ENCODE data around the gene NT5C1A. TPM values are rescaled to one million over a fixed set of nuclear protein-coding genes. Genes with fewer than 3 reads are reported as not detected.

Gene NT5C1A
- total RNA-seq, 1 donor from 2014 or later: 26.8 TPM

- intact Hi-C loops (cut with micrococcal nuclease): no loop called here
Observed at GRCh38 chr1:39672551-39672947, 642 bp upstream of the NT5C1A start.

GRCh38 chr1:39671433-39671792, 494 bp downstream of the NT5C1A start:
- intact Hi-C loops (cut with micrococcal nuclease): no loop called here
- H3K36me3 ChIP-seq: no peaks in the 10 kb centered on the region
- DNase-seq: peak; percentile 84
- H3K4me3 ChIP-seq: peak overlapping the region; percentile 76
- no peak for TF ChIP-seq CTCF (IDR thresholded peaks at IDR 0.05; ENCODE audit: borderline replicate concordance)
- no peaks in the 10 kb centered on the region for H3K9me3 ChIP-seq (replicated peaks)
- peaks cover 19% of the 10 kb centered on the region for H3K27me3 ChIP-seq (ENCODE audit: low read depth)
- H3K27ac ChIP-seq (replicated peaks): peak overlapping the region; percentile 92
- peaks cover 59% of the 10 kb centered on the region for H3K4me1 ChIP-seq

More at GRCh38 chr1:39672551-39672947, 642 bp upstream of the NT5C1A start:
- Histone ChIP-seq H3K36me3 (no peaks in the 10 kb centered on the region), H3K27ac (replicated peaks) (peak overlapping the region; percentile 92), H3K27me3 (ENCODE audit: low read depth) (peaks cover 19% of the 10 kb centered on the region), H3K4me1 (peaks cover 55% of the 10 kb centered on the region), H3K9me3 (replicated peaks) (no peaks in the 10 kb centered on the region), H3K4me3 (peak overlapping the region; percentile 76)
- no peak for DNase-seq
- peak; percentile 51 for TF ChIP-seq CTCF (IDR thresholded peaks at IDR 0.05; ENCODE audit: borderline replicate concordance)

GRCh38 chr1:39670689-39671088, 1.2 kb downstream of the NT5C1A start:
- Histone ChIP-seq H3K27me3 (ENCODE audit: low read depth) (peaks cover 19% of the 10 kb centered on the region), H3K4me3 (peak overlapping the region; percentile 76)
- intact Hi-C loops (cut with micrococcal nuclease): no loop called here

GRCh38 chr1:39668894-39669293, 3.0 kb downstream of the NT5C1A start:
- Histone ChIP-seq H3K4me1 (peaks cover 59% of the 10 kb centered on the region), H3K36me3 (peaks cover 10% of the 10 kb centered on the region), H3K9me3 (replicated peaks) (no peaks in the 10 kb centered on the region), H3K27ac (replicated peaks) (peak overlapping the region; percentile 53), H3K4me3 (no peak overlapping the region), H3K27me3 (ENCODE audit: low read depth) (peaks cover 19% of the 10 kb centered on the region)
- no peak for DNase-seq
- no peak for TF ChIP-seq CTCF (IDR thresholded peaks at IDR 0.05; ENCODE audit: borderline replicate concordance)
- intact Hi-C loops (cut with micrococcal nuclease): no loop called here

More at GRCh38 chr1:39670689-39671088, 1.2 kb downstream of the NT5C1A start:
- H3K4me1 ChIP-seq: peaks cover 59% of the 10 kb centered on the region
- H3K36me3 ChIP-seq: peaks cover 2% of the 10 kb centered on the region
- no peak for TF ChIP-seq CTCF (IDR thresholded peaks at IDR 0.05; ENCODE audit: borderline replicate concordance)
- peak overlapping the region; percentile 92 for H3K27ac ChIP-seq (replicated peaks)
- DNase-seq: no peak
- no peaks in the 10 kb centered on the region for H3K9me3 ChIP-seq (replicated peaks)

- TF ChIP-seq CTCF (IDR thresholded peaks at IDR 0.05; ENCODE audit: borderline replicate concordance): no peak
- Histone ChIP-seq H3K4me3 (no peak overlapping the region), H3K4me1 (peaks cover 59% of the 10 kb centered on the region), H3K9me3 (replicated peaks) (no peaks in the 10 kb centered on the region), H3K27ac (replicated peaks) (peak overlapping the region; percentile 53), H3K36me3 (peaks cover 10% of the 10 kb centered on the region), H3K27me3 (ENCODE audit: low read depth) (peaks cover 19% of the 10 kb centered on the region)
- peak; percentile 71 for DNase-seq
- intact Hi-C loops (cut with micrococcal nuclease): no loop called here
Observed at GRCh38 chr1:39668111-39668510, 3.8 kb downstream of the NT5C1A start.

Measured in left ventricle myocardium inferior (tissue), 1 donor.